Suprapubic skin (tissue), 4 donors: Measurements from ENCODE around the gene MCTP1.

Experiments used
- CTCF ChIP-seq, 2 donors: fragments of 200-600 bp in 1 of 2; fragments of 450-650 bp in 1 of 2; sonication (generic) in 1 of 2; IDR thresholded peaks; one replicate each; pipeline ENCODE4 v1.5.1; 2016 to 2019; ENCODE audit warnings: antibody characterized with exemption in 2 of 2, mild to moderate bottlenecking in 1 of 2, moderate library complexity in 1 of 2
- EP300 ChIP-seq: sonication (generic); formaldehyde crosslinking; IDR thresholded peaks from one replicate; pipeline ENCODE4 v1.6.1; 2017; ENCODE audit warnings: antibody characterized with exemption
- POLR2A ChIP-seq, 2 donors: fragments of 450-650 bp; IDR thresholded peaks; one replicate each; pipeline ENCODE4 v1.6.1; 2017; ENCODE audit warnings: antibody characterized with exemption in 2 of 2, mild to moderate bottlenecking in 2 of 2, moderate library complexity in 2 of 2
- POLR2AphosphoS5 ChIP-seq, 3 donors: sonication (generic); formaldehyde crosslinking; IDR thresholded peaks; one replicate each; pipeline ENCODE4 v1.6.1; 2017; ENCODE audit warnings: antibody characterized with exemption in 3 of 3

DNA sequence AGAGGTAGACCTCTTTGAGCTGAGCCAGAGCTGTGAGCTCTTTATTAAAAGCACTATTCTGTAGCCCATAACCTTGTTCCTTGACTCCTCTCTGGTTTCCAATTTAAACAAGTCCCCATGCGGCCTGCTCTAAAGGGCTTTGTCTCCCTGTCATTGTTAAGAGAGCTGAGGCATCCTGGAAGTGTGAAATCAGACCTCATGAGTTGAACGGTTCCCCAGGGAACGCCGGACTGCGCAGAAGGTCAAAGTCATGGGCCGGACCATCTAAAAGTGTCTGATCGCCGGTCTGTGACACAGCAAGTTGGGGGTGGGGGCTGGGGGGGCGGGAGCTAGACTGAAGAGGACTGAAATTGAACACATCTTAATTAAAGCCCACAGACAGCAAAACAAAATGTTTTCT is 400.6 kb downstream of the MCTP1 start:
- TF ChIP-seq POLR2A (IDR thresholded peaks at IDR 0.05): no peak
- no peak for TF ChIP-seq CTCF (IDR thresholded peaks at IDR 0.05)
- no peak for TF ChIP-seq EP300
- TF ChIP-seq POLR2AphosphoS5 (IDR thresholded peaks at IDR 0.05): no peak
